ENCODE measurements around the gene NIPA2.

NIPA2 gene

GRCh38 chr15:22850055-22850454, 11.6 kb downstream of the NIPA2 start:
- H3K4me2 ChIP-seq (ENCODE audit: insufficient read depth, low read length), result no peak overlapping the region
- peaks cover 72% of the 10 kb centered on the region for H3K36me3 ChIP-seq (ENCODE audit: insufficient read depth, low read length)
- no peaks in the 10 kb centered on the region for H3K9me3 ChIP-seq (ENCODE audit: insufficient read depth, low read length, severe bottlenecking)

GRCh38 chr15:22851513-22851912, 13.0 kb downstream of the NIPA2 start:
- H3K4me2 ChIP-seq (ENCODE audit: insufficient read depth, low read length), result no peak overlapping the region
- no peak overlapping the region for H2AFZ ChIP-seq (ENCODE audit: low read depth, low read length)
- DNase-seq, result no peak
- no peaks in the 10 kb centered on the region for H3K4me1 ChIP-seq (ENCODE audit: insufficient read depth, low read length)
- H3K4me3 ChIP-seq (ENCODE audit: low read depth in 1 of 2, low read length in 2 of 2), result no peak overlapping the region
- ATAC-seq (ENCODE audit: insufficient read depth, low read depth), result no peak
- no peaks in the 10 kb centered on the region for H3K27me3 ChIP-seq (ENCODE audit: insufficient read depth, low read length, poor library complexity)
- no peak overlapping the region for H3K9ac ChIP-seq (ENCODE audit: low read depth, low read length)
- TF ChIP-seq CTCF (IDR thresholded peaks at IDR 0.05; ENCODE audit: borderline replicate concordance, extremely low read depth, low read length, poor library complexity, severe bottlenecking) (no peak), EZH2 (IDR thresholded peaks at IDR 0.05; ENCODE audit: borderline replicate concordance, low read depth, low read length, severe bottlenecking) (no peak)
- H3K36me3 ChIP-seq (ENCODE audit: insufficient read depth, low read length), result peaks cover 66% of the 10 kb centered on the region
- H3K79me2 ChIP-seq (ENCODE audit: insufficient read depth, low read length), result peaks cover 34% of the 10 kb centered on the region; the same call in 1 of the 2 replicates
- no peak overlapping the region for H3K27ac ChIP-seq (ENCODE audit: low read length)
- no peaks in the 10 kb centered on the region for H3K9me3 ChIP-seq (ENCODE audit: insufficient read depth, low read length, severe bottlenecking)
- H4K20me1 ChIP-seq (ENCODE audit: insufficient read depth, low read length), result peaks cover 10% of the 10 kb centered on the region; the same call in 1 of the 2 replicates

More at GRCh38 chr15:22850055-22850454, 11.6 kb downstream of the NIPA2 start:
- Histone ChIP-seq H3K4me3 (ENCODE audit: low read depth in 1 of 2, low read length in 2 of 2) (no peak overlapping the region), H3K27me3 (ENCODE audit: insufficient read depth, low read length, poor library complexity) (no peaks in the 10 kb centered on the region), H3K9ac (ENCODE audit: low read depth, low read length) (no peak overlapping the region), H3K79me2 (ENCODE audit: insufficient read depth, low read length) (peaks cover 48% of the 10 kb centered on the region), H3K27ac (ENCODE audit: low read length) (no peak overlapping the region), H3K4me1 (ENCODE audit: insufficient read depth, low read length) (no peaks in the 10 kb centered on the region), H4K20me1 (ENCODE audit: insufficient read depth, low read length) (peaks cover 19% of the 10 kb centered on the region; the same call in 1 of the 2 replicates), H2AFZ (ENCODE audit: low read depth, low read length) (no peak overlapping the region)
- no peak for ATAC-seq (ENCODE audit: insufficient read depth, low read depth)
- no peak for DNase-seq
- TF ChIP-seq CTCF (IDR thresholded peaks at IDR 0.05; ENCODE audit: borderline replicate concordance, extremely low read depth, low read length, poor library complexity, severe bottlenecking) (no peak), EZH2 (IDR thresholded peaks at IDR 0.05; ENCODE audit: borderline replicate concordance, low read depth, low read length, severe bottlenecking) (no peak)

GRCh38 chr15:22855791-22856190, 17.3 kb downstream of the NIPA2 start:
- no peaks in the 10 kb centered on the region for H3K9me3 ChIP-seq (ENCODE audit: insufficient read depth, low read length, severe bottlenecking)
- DNase-seq, result no peak
- peaks cover 3% of the 10 kb centered on the region; the same call in 1 of the 2 replicates for H3K79me2 ChIP-seq (ENCODE audit: insufficient read depth, low read length)
- no peak overlapping the region for H3K4me3 ChIP-seq (ENCODE audit: low read depth in 1 of 2, low read length in 2 of 2)
- no peaks in the 10 kb centered on the region for H3K27me3 ChIP-seq (ENCODE audit: insufficient read depth, low read length, poor library complexity)
- no peak for ATAC-seq (ENCODE audit: insufficient read depth, low read depth)
- H3K36me3 ChIP-seq (ENCODE audit: insufficient read depth, low read length), result peaks cover 56% of the 10 kb centered on the region
- no peaks in the 10 kb centered on the region; the same call in 1 of the 2 replicates for H4K20me1 ChIP-seq (ENCODE audit: insufficient read depth, low read length)
- H3K4me2 ChIP-seq (ENCODE audit: insufficient read depth, low read length), result no peak overlapping the region
- H3K9ac ChIP-seq (ENCODE audit: low read depth, low read length), result no peak overlapping the region
- H3K27ac ChIP-seq (ENCODE audit: low read length), result no peak overlapping the region
- no peaks in the 10 kb centered on the region for H3K4me1 ChIP-seq (ENCODE audit: insufficient read depth, low read length)
- H2AFZ ChIP-seq (ENCODE audit: low read depth, low read length), result no peak overlapping the region
- TF ChIP-seq CTCF (IDR thresholded peaks at IDR 0.05; ENCODE audit: borderline replicate concordance, extremely low read depth, low read length, poor library complexity, severe bottlenecking) (no peak), EZH2 (IDR thresholded peaks at IDR 0.05; ENCODE audit: borderline replicate concordance, low read depth, low read length, severe bottlenecking) (no peak)
